HG02981 (cell line): ENCODE measurements around the gene GNAI2.
A peak's percentile ranks its signal among the peaks of the same experiment; 100 is the strongest.
"Not testable (repeated sequence)": the region's sequence is repeated elsewhere in the genome, so short reads cannot be mapped to it uniquely, and the experiment has no call there.

Experiments
- ATAC-seq: cut with Tn5 transposase; IDR thresholded peaks from one replicate; pipeline ENCODE4 v1.9.1; 2021; ENCODE audit warnings: mild to moderate bottlenecking, moderate library complexity; ENCODE audit not compliant: unreplicated experiment

GNAI2 gene

GRCh38 chr3:50262778-50263177 lies 26.8 kb downstream of the GNAI2 start:
- no peak for ATAC-seq

- no peak for ATAC-seq
These were observed 27.7 kb downstream of the GNAI2 start for GRCh38 chr3:50263478-50264382.

DNA sequence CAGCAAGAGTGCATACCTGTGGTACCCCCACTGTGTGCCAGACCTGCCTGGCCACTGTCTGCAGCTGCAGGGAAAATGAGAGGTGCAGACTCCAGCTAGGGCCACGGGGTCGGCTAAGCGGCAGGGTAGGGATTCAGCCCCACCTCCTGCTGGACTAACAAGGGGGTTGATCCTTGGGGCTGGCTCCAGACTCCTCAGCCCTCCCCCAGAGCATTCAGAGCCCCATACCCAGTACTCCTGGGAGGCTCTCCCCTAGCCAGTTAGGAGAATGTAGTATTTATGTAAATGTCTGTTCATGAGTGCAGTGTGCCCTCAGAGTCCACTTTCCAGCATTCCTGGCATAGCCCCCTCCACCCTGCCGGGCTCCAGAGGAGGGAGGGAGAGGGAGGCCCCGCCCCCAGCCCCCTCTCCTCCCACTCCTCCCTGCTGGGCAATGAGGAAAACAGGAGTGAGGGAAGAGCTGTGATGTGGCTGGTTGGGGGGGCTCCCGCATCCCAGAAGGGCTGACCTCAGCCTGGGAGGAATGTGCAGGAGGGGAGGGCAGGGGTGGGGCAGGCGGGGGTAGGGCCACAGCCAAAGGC lies 28.5 kb downstream of the GNAI2 start:
- no peak for ATAC-seq

DNA sequence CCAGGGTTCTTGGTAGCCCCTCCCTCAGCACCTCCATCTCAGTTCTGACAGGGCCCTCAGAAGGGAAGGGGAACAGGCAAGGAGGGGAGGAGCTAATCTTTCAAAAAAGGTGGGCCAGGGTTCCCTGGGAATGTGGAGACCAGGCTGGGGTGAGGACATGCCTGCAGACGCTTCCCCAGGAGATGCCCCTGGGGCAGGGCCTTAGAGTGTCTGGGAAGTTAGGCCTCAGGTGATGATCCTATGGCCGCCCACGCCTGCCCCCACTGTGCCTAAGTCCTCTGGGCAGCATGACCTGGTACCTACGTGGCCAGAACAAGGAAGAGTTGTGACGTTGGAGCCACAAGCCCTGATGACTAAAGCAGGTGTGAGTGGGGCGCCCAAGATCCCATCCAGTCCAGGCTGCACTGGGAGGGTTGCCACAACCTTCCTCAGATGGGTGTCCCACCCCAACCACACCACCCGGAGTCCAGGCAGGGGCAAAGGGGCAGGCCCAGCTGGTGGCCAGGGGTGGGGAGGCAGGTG lies 29.0 kb downstream of the GNAI2 start:
- no peak for ATAC-seq

DNA sequence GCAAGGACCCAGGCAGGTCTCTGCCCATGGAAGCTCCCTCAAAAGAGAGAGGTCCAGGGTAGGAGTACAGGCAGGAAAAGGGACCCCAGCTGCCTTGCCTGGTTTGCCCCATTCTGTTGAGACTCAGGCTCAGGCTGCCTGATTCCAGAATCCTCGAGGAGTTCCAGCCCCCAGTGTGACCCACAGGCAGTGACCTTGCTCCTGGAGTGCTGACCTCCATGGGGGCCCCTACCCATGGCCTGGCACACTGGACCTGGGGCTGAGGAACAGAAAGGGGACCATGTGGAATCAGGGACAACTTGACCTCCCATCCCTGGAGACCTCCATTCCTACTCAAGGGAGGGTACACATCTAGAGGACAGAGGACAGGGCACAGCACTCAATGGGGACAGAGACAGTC lies 29.6 kb downstream of the GNAI2 start:
- no peak for ATAC-seq

DNA sequence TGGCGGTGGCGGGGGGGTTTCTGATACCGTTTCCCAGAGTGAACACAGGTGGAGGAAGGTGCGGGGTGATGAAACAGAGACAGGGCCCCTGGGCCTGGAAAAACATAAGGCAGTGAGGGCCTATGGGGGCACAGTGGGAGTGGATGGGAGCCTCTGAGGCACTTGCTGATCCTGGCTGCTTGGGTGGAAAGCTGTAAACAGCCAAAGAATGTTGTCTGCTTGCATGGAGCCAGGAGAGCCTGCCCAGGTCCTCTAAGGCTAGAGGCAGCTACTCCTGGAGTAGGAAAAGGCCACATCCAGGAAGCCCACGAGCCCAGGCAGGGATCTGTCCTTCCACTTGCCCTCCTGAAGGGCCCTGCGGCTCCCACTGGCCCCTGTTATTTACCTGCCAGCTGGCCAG lies 30.0 kb downstream of the GNAI2 start:
- no peak for ATAC-seq

DNA sequence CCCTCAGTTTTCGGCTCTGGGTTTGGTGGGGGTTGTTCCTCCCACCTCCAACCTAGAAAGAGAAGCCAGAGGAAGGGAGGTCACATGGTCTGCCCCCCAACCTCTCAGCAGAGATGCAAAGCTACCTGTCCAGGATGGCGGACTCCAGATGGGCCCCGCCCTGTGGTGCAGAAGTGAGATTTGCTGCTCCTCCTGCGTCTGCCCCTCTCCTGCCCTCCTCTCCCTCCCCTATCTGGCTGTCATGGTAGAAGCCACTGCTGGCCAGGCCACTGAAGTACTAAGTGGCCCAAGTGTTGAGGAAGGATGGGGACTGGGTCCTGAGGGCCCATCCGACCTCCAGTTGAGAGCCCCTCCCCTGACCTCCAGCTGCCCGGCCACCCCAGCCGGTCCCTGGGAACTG lies 30.8 kb downstream of the GNAI2 start:
- no peak for ATAC-seq

DNA sequence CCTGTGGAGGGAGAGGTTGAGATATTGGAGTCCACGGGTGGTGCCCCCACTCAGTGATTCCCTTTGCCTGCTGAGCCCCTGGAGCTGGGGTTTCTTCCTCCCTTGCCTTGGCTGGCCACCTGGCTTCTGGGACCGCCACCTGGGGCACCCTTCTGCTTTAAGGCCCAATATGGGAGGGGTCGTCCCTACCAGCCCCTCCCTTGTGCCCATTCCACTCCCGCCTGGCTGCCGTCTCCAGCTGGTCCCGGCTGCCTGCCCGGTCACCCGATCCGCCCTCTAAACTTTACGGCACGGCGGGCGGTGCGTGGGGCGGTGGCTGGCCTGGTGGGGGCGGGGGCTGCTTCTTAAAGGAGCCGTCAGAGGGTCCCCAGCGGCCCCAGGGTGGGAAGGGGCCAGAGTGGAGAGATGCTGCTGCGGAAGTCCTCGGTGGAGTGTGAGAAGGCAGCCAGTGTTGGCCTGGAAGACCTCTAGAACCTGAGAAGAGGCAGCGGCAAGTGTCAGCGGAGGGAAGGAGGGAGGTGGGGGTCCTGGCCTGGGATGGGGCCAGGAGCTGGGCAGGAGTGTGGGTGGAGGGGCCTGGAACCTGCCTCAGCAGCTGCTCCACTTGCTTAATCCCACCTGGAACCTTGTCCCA lies 31.4 kb downstream of the GNAI2 start:
- no peak for ATAC-seq

DNA sequence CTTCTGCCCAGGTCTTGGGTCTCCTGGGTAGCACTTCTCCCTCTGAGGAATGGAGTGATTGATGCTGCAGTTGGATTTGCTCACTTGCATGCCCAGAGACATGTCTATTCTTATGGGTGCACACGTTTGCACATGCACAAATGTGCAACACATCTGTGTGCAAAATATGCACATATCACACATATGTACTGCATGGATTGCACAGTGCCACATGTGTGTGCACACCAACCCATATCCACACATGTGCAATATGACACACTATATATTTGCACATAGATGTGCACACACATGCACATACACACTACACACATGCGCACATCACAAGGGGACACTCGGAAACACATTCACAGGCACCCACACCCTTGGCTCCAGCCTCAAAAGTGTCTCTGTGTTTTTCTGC lies 32.3 kb downstream of the GNAI2 start:
- ATAC-seq: no peak

GRCh38 chr3:50268703-50269451 lies 32.9 kb downstream of the GNAI2 start, which contains the start of gene SEMA3B:
SEMA3B (plus strand) TSS chr3:50269147; CDS start chr3:50269241, 94 bp downstream.
- ATAC-seq: no peak

DNA sequence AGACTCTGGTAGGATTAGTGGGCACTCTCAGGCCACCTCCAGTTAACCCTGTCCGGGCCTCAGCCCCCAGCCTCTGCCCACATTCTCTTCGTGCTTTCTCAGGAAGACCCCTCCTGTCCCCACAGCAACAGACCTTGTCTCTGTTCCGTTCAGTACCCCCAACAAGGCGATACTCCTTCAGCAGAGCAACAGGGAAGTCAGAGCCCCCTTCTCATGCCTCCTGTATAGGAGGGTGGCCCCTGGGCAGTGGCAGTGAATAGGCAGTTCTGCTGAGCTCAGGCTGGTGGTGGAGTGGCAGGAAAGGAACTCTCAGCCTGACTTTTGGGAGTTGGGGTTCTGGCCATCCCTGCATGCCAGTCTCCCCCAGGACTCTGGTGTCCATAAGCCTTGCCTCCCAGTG lies 33.5 kb downstream of the GNAI2 start:
- ATAC-seq: no peak

- ATAC-seq: no peak
These were observed 34.0 kb downstream of the GNAI2 start for GRCh38 chr3:50269977-50270413.

DNA sequence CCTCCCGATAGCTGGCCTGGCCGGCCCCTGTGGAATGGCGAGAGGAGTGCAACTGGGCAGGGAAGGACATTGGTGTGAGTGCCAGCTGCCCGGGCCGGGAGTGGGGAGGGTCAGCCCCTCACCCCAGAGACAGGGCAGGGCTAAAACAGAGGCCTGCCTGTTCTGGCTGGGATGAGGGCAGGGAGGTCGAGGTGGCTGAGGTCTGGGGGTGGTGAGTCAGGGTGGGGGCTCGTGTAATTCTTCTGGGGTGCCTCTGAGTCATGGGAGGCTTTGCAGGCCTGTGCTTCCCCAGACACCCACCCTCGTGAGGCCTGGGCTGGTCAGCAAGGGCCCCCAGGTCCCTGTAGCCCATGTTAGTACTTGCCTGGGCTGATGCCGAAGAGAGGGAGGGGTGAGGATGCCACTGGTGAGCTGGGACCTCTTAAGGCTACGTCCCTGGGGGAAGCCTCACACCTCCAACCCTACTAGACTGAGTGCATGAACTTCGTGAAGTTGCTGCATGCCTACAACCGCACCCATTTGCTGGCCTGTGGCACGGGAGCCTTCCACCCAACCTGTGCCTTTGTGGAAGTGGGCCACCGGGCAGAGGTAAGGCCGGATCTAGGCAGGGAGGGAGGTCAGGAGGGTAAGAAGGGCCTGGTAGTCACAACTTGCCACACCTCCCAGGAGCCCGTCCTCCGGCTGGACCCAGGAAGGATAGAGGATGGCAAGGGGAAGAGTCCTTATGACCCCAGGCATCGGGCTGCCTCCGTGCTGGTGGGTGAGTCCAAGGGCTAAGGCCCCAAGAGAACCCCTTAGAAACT lies 34.6 kb downstream of the GNAI2 start:
- no peak for ATAC-seq

DNA sequence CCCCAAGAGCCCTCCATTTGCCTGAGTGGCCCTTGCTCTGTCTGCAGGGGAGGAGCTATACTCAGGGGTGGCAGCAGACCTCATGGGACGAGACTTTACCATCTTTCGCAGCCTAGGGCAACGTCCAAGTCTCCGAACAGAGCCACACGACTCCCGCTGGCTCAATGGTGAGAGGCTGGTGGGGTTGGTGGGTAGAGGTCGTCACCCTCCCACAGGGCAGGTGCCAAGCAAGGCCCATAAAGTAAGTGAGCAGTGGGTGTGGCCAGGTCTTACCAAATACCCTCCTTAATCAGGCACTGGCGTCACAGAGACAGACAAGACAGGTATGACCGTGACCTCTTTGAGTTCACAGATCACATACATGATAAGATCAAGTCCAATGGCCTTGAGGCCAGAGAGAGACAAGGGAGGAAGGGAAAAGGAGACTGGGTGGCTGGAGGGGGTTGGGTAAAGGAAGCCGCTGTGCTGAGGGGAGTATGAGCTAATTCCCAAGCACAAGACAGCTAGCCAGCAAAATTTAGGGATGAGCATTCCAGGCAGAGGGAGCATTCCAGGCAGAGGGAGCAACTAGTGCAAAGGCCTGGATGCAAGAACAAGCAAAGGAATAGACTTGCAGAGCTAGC lies 35.4 kb downstream of the GNAI2 start:
- no peak for ATAC-seq

DNA sequence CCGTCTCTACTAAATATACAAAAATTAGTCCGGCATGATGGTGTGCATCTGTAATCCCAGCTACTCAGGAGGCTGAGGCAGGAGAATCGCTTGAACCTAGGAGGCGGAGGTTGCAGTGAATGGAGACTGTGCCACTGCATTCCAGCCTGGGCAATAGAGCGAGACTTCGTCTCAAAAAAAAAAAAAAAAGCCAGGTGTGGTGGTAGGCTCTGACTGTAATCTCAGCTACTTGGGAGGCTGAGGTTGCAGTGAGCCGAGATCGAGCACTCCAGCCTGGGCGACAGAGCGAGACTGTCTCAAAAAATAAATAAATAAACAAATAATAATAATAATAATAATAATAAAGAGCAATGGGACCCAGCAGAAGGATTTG lies 36.5 kb downstream of the GNAI2 start:
- ATAC-seq: not testable (repeated sequence)

DNA sequence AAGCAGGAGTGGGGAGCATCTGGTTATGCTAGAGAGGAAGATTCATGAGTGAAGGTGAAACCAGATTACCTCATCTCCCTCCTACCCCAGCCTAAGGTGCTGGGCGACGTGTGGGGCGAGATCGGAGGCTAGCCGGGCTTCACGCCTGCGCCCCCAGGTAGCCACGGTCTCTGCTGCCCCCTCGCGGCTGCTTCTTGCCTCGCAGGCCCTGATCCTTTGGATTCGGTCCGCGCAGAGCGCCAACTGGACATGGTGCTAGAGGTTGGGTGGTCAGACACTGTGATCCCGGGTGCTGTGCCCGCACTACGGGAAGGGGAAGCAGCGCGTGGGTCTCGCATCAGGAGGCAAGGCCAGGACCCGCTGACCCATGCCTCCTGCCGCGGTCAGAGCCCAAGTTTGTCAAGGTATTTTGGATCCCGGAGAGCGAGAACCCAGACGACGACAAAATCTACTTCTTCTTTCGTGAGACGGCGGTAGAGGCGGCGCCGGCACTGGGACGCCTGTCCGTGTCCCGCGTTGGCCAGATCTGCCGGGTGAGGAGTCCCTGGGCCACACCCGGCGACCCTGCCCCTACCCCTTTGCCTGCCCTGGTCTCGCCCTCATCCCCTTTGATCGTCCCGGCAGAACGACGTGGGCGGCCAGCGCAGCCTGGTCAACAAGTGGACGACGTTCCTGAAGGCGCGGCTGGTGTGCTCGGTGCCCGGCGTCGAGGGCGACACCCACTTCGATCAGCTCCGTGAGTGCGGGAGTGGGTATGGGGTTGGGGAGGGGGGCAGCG lies 37.1 kb downstream of the GNAI2 start:
- peak; percentile 72 for ATAC-seq

- ATAC-seq: no peak
These were observed 37.7 kb downstream of the GNAI2 start for GRCh38 chr3:50273689-50274065.

- no peak for ATAC-seq
These were observed 38.5 kb downstream of the GNAI2 start for GRCh38 chr3:50274371-50275104.
